RPMI8226 (cell line): ENCODE results near the gene PRDM10.
A peak's percentile ranks its signal among the peaks of the same experiment; 100 is the strongest.
"Not testable (repeated sequence)": the region's sequence is repeated elsewhere in the genome, so short reads cannot be mapped to it uniquely, and the experiment has no call there.

Experiments
- DNase-seq: peaks from one replicate; pipeline ENCODE4 v3.0.0-alpha.2; 2015

The PRDM10 gene, protein sequence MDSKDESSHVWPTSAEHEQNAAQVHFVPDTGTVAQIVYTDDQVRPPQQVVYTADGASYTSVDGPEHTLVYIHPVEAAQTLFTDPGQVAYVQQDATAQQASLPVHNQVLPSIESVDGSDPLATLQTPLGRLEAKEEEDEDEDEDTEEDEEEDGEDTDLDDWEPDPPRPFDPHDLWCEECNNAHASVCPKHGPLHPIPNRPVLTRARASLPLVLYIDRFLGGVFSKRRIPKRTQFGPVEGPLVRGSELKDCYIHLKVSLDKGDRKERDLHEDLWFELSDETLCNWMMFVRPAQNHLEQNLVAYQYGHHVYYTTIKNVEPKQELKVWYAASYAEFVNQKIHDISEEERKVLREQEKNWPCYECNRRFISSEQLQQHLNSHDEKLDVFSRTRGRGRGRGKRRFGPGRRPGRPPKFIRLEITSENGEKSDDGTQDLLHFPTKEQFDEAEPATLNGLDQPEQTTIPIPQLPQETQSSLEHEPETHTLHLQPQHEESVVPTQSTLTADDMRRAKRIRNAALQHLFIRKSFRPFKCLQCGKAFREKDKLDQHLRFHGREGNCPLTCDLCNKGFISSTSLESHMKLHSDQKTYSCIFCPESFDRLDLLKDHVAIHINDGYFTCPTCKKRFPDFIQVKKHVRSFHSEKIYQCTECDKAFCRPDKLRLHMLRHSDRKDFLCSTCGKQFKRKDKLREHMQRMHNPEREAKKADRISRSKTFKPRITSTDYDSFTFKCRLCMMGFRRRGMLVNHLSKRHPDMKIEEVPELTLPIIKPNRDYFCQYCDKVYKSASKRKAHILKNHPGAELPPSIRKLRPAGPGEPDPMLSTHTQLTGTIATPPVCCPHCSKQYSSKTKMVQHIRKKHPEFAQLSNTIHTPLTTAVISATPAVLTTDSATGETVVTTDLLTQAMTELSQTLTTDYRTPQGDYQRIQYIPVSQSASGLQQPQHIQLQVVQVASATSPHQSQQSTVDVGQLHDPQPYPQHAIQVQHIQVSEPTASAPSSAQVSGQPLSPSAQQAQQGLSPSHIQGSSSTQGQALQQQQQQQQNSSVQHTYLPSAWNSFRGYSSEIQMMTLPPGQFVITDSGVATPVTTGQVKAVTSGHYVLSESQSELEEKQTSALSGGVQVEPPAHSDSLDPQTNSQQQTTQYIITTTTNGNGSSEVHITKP

GRCh38 chr11:130002352-130002845 is at the start of gene PRDM10:
Gene PRDM10 (minus strand): TSS chr11:130002835. CDS start chr11:129960964, 41,871 bp downstream.
- DNase-seq = peak; percentile 89

DNA sequence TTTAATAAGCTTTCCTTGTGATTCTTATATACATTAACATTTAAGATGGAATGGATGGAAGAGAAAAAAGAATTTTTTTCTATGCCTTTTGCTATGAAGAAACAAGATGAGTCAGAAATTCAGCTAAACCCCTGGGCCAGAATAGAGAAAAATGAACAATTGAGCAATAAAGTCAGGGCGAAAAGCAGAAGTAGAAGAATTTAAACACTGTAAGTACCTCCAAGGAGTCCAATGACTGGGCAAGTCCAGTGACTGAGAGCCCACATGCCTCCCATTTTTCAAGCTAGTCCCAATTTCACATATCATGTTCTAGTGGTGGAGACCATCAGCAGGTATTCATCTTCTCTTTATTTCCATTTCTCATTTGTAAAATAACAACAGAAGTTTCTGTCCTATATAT is 48.4 kb upstream of the PRDM10 start:
- no peak for DNase-seq

GRCh38 chr11:130050257-130050656 is 47.6 kb upstream of the PRDM10 start:
- no peak for DNase-seq

- DNase-seq = no peak
Observed at GRCh38 chr11:130049328-130049771, 46.7 kb upstream of the PRDM10 start.

DNA sequence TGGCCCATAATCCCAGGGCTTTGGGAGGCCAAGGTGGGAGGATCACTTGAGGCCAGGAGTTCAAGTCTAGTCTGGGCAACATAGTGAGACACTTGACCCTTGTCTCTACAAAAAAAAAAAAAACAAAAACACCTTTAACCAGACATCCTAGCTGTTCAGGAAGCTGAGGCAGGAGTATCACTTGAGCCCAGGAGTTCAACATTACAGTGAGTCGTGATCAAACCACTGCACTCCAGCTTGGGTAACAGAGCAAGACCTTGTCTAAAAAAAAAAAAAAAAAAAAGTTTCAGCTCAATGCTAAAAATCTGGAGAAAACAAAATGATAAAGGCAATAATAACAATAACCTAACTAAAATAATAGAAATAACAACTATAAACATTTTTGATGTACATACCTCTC is 44.5 kb upstream of the PRDM10 start:
- no peak for DNase-seq

GRCh38 chr11:130043575-130043974 is 40.9 kb upstream of the PRDM10 start:
- DNase-seq = no peak

DNA sequence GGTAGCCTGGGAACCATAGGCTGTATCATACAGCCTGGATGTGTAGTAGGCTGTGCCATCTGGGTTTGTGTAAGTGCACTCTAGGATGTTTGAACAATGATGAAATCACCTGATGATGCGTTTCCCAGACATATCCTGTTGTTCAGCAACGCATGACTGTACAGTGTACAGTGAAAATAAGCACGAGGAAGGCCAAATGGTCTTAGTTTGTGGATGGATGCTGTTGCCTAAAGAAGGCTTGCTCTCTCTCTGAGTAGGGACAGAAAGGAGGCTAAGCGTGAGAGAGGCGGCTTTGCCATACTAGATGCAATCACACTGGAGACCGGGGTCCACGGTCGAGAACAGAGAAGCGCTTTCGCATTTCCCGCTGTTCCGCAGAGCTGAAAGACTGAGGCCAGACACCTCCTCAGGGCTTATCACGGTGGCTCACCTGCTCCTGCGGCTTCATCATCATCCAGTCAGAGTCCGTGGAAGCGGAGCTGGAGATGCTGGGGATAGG is 39.5 kb upstream of the PRDM10 start:
- DNase-seq = no peak

DNA sequence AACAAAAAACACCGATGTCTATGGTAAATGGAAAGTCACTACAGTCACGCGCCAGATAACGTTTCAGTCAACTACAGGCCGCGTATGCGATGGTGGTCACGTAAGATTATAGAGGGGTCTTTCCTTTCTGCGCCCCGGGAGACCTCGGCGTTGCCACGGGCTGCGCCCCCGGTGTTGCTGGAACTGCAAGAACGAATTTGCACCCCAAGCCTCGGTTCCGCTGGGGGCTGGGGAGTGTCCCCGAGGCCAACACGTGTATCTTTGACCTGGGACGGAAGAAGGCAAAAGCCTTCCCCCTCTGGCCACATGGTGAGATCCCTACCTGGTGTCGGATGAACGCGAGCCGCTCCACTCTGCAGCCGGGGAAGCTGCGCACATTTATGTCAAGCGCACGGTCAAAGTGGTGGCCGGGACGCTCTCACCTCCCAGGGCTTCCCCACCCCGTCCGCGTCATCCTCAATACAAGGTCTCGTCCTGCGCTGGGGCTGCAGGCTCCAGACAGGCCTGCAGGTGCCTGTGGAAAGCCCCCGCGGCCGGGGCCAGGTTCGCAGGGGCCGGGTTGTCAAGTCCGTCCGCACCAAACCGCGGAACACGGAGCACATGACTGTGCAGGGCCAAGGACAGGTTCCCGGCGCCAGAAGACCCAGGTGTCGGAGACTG is 37.8 kb upstream of the PRDM10 start:
- no peak for DNase-seq

DNA sequence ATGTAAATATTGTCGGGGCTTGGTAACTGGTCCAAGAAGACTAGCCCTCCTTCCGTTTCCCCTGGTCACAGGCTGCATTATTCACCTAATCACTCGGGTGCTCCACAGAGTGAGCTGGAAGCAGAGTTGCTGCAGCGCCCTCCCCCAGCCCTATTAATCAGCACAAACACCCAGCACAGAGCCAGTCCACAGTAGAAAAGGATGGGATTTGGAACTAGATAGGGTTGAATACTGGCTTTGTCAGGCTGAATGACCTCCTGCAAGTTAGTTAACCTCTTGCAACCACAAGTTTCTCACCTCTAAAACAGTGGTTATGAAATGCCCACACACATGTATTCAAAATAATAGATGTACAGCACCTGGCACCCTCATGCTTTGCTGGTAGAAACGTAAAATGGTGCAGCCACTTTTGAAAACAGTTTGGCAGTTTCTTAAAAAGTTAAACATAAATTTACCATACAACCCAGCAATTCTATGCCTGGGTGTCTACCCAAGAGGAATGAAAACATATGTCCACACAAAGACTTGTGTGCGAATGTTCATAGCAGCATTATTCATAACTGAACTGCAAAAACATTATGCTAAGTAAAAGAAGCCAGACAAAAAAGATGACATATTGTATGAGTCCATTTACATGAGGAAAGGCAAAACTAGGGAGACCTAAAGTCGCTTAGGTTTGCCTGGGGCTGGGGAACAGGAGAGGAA is 35.4 kb upstream of the PRDM10 start:
- no peak for DNase-seq

DNA sequence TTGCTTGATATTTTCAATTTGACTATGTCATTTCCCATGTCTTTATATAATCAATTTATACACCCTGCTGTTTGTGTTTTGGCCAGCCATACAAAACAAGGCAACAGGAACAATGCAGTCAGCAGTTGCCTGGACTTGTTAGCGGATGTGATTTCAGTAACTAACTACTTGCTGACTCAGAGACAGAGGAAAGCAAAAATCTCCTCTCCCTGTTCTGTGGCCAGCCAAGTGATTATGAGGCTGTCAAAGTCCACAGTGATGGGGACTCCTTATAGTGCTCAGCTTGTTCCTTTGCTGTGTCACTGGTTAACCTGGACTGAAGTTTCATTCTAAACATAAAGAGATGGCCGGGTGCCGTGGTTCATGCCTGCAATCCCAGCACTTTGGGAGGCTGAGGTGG is 34.4 kb upstream of the PRDM10 start:
- peak; percentile 24 for DNase-seq

DNA sequence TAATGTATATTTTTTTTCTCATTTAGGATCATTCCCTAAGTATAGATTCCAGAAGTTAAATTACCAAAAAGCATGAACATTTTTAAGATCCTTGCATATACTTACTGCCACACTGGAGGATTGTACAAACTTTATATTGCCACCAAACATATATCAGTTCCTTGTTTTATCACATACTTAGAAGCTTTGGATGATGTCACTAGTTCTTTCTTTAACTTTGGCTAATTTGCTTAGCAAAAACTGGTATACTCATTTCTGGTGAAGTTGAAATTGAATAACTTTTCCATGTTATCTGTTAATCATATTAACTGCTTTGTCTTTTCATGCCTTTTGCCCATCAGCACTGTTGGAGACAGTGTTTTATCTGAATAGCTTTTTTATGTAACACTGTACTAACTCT is 31.6 kb upstream of the PRDM10 start:
- DNase-seq = no peak

GRCh38 chr11:130032931-130033330 is 30.3 kb upstream of the PRDM10 start:
- DNase-seq = no peak

DNA sequence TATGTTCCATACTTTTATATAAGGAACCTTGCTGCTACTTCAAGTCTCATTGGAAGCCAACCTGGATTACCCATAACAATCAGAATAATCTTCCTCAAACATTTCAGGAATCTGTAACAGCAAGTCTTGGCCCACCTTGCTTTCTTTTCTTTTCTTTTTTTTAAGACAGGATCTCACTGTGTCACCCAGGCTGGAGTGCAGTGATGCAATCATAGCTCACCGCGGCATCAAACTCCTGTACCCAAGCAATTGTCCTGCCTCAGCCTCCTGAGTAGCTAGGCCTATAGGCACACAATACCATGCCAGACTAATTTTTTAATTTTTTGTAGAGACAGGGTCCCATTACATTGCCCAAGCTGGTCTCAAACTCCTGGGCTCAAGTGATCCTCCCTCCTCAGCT is 29.3 kb upstream of the PRDM10 start:
- no peak for DNase-seq

- no peak for DNase-seq
Observed at GRCh38 chr11:130031056-130031455, 28.4 kb upstream of the PRDM10 start.

DNA sequence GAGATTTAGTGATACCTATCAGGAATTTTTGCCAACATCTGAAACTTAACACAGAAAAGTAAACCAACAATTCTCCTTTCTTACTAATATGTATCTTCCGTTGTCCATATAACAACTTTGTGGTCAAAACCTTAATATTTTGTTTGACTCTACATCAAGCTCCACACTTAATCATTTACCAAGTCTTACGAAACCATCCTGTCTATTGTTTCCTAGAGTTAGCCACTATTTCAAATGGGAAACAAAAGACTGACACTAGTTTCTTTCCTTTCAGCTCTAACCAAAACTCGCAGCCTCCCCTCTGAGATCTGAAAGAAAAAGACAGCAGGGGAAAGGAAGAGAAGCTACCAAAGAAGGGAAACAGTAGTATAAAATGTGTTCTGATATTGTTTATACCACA is 26.5 kb upstream of the PRDM10 start:
- no peak for DNase-seq

- DNase-seq = no peak
Observed at GRCh38 chr11:130025371-130025770, 22.7 kb upstream of the PRDM10 start.

- no peak for DNase-seq
Observed at GRCh38 chr11:130024361-130024760, 21.7 kb upstream of the PRDM10 start.

- no peak for DNase-seq
Observed at GRCh38 chr11:130023204-130023603, 20.6 kb upstream of the PRDM10 start.

- DNase-seq = no peak
Observed at GRCh38 chr11:130022799-130023198, 20.2 kb upstream of the PRDM10 start.

GRCh38 chr11:130021606-130022005 is 19.0 kb upstream of the PRDM10 start:
- not testable (repeated sequence) for DNase-seq

DNA sequence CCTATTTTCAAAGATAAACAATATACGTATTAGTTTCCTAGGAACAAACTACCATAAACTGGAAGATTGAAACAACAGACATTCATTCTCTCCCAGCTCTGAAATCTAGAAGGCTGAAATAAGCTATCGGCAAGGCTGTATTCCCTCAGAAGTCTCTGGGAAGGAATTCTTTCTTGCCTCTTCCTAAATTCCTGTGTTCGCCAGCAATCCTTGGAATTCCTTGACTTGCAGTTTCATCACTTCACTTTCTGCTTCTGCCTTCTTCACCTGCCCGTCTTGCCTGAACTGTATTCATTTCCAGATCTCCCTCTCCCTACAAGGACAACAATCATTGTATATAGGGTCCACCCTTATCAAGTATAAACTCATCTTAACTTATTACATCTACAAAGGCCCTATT is 17.7 kb upstream of the PRDM10 start:
- DNase-seq = no peak

- DNase-seq = not testable (repeated sequence)
Observed at GRCh38 chr11:130015846-130016245, 13.2 kb upstream of the PRDM10 start.
